Ishikawa (cell line): ENCODE data around the gene TRPM3.

Source experiments
- CEBPB ChIP-seq: IDR thresholded peaks from 2 replicates; pipeline ENCODE4 v1.6.1; 2012
- CREB1 ChIP-seq: IDR thresholded peaks from 2 replicates; pipeline ENCODE4 v1.6.1; 2012; ENCODE audit warnings: low read depth
- EGR1 ChIP-seq: IDR thresholded peaks from 2 replicates; pipeline ENCODE4 v1.6.1; 2012
- EP300 ChIP-seq: IDR thresholded peaks from 2 replicates; pipeline ENCODE4 v1.6.1; 2012; ENCODE audit warnings: borderline replicate concordance
- FOXM1 ChIP-seq: IDR thresholded peaks from 2 replicates; pipeline ENCODE4 v1.6.1; 2012; ENCODE audit warnings: low read depth, borderline replicate concordance
- MAX ChIP-seq: IDR thresholded peaks from 2 replicates; pipeline ENCODE4 v1.6.1; 2012
- NFIC ChIP-seq: IDR thresholded peaks from 2 replicates; pipeline ENCODE4 v1.6.1; 2012
- RAD21 ChIP-seq: IDR thresholded peaks from 2 replicates; pipeline ENCODE4 v1.6.1; 2012; ENCODE audit warnings: low read depth
- REST ChIP-seq: IDR thresholded peaks from 2 replicates; pipeline ENCODE4 v1.6.1; 2012; ENCODE audit warnings: low read depth, mild to moderate bottlenecking
- TAF1 ChIP-seq: IDR thresholded peaks from 2 replicates; pipeline ENCODE4 v1.6.1; 2012; ENCODE audit warnings: low read depth, mild to moderate bottlenecking
- TCF12 ChIP-seq: IDR thresholded peaks from 2 replicates; pipeline ENCODE4 v1.6.1; 2012; ENCODE audit warnings: low read depth
- TEAD4 ChIP-seq: IDR thresholded peaks from 2 replicates; pipeline ENCODE4 v1.6.1; 2012
- USF1 ChIP-seq: IDR thresholded peaks from 2 replicates; pipeline ENCODE4 v1.6.1; 2012
- YY1 ChIP-seq: IDR thresholded peaks from 2 replicates; pipeline ENCODE4 v1.6.1; 2012; ENCODE audit warnings: low read depth
- ZBTB7A ChIP-seq: IDR thresholded peaks from 2 replicates; pipeline ENCODE4 v1.6.1; 2012; ENCODE audit warnings: low read depth

TRPM3 gene

DNA sequence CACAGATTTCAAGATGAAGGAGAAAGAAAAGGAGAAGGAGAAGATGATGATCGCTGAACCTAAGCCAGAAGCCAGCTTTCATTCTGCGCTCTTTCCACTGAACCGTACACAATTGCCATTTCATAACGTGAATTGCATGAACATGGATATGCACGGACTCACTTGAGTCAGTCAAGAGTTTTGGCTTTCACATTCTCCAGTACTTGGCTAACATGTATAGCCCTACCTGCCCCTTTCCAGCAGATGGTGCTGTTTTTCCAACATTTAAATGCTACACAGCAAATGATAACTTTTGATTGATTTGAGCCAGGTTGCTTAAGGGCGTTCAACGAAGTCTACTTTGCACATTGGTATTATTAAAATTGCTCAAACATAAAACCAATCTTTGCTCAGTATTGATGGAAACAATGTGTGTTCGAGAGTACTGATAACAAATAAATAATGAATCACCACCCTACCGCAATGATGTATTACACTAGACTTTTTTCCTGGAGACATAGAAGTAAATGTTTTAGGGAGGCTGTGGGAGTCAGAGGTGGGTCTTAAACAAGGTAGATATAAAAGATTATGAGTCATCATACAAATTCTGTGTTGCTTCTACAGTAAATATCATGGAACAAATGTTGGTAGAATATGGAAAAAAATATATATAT, 196.4 kb downstream of the TRPM3 start:
- TF ChIP-seq RAD21 (peak; percentile 84), EP300 (no peak)

DNA sequence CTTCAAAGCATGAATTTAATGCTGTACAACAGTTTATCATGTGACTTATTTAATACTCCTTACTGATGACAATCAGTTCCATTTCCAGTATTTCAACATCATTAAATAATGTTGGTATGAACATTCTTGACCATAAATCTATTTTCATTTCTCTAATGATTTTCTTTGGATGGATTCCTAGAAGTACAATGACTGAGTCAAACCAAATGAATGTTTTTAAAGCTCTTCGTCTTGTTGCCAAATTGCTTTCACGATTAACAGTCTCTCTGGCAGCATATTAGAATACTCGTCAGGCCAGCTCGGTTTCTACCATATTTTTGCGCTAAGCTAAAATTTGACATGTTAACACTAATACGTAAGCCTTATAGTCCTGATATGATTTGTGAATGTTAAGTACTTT, 197.0 kb downstream of the TRPM3 start:
- no peak for TF ChIP-seq EP300
- no peak for TF ChIP-seq ZBTB7A
- no peak for TF ChIP-seq YY1
- no peak for TF ChIP-seq USF1
- no peak for TF ChIP-seq NFIC
- no peak for TF ChIP-seq TCF12
- TF ChIP-seq RAD21 = no peak
- no peak for TF ChIP-seq CREB1
- no peak for TF ChIP-seq TEAD4
- no peak for TF ChIP-seq REST

- TF ChIP-seq CEBPB = no peak
- no peak for TF ChIP-seq NFIC
- no peak for TF ChIP-seq RAD21
- no peak for TF ChIP-seq REST
- no peak for TF ChIP-seq YY1
- TF ChIP-seq TAF1 = no peak
- TF ChIP-seq CREB1 = no peak
- no peak for TF ChIP-seq TCF12
- no peak for TF ChIP-seq ZBTB7A
- no peak for TF ChIP-seq EGR1
- TF ChIP-seq EP300 = no peak
- TF ChIP-seq USF1 = no peak
- no peak for TF ChIP-seq MAX
- no peak for TF ChIP-seq FOXM1
- no peak for TF ChIP-seq TEAD4
Observed at GRCh38 chr9:70923961-70924360, 197.5 kb downstream of the TRPM3 start.

GRCh38 chr9:70921136-70921535, 200.3 kb downstream of the TRPM3 start:
- TF ChIP-seq EGR1 (no peak), YY1 (no peak), NFIC (no peak), RAD21 (no peak), TCF12 (no peak), TEAD4 (no peak), TAF1 (no peak), ZBTB7A (no peak), CREB1 (no peak), FOXM1 (no peak), REST (no peak)

DNA sequence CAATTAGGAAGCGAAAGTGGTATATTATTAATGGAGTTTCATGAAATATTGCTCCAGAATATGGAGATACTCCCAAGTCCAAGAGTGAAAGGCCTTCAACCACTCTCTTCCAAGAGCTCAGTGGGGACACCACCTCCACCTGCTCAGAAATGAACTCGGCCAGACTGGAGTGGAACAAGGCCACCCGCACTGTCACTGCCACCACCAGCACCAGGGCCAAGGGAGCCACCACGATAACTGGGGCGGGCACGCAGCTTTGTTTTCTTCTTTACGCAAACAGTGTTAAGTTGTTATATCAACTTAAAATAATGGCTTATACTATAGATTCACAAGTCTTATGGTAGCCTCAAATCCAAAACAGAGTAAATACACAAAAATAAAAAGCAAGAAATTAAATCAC, 204.1 kb downstream of the TRPM3 start:
- TF ChIP-seq EP300 (no peak), CREB1 (no peak)
